Measurements from ENCODE around the gene APELA. TPM values are rescaled to one million over a fixed set of nuclear protein-coding genes. Genes with fewer than 3 reads are reported as not detected.

Gene APELA
- total and polyA plus RNA-seq, 11 donors = not detected

- TF ChIP-seq, protein P1, sequence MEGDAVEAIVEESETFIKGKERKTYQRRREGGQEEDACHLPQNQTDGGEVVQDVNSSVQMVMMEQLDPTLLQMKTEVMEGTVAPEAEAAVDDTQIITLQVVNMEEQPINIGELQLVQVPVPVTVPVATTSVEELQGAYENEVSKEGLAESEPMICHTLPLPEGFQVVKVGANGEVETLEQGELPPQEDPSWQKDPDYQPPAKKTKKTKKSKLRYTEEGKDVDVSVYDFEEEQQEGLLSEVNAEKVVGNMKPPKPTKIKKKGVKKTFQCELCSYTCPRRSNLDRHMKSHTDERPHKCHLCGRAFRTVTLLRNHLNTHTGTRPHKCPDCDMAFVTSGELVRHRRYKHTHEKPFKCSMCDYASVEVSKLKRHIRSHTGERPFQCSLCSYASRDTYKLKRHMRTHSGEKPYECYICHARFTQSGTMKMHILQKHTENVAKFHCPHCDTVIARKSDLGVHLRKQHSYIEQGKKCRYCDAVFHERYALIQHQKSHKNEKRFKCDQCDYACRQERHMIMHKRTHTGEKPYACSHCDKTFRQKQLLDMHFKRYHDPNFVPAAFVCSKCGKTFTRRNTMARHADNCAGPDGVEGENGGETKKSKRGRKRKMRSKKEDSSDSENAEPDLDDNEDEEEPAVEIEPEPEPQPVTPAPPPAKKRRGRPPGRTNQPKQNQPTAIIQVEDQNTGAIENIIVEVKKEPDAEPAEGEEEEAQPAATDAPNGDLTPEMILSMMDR (IDR thresholded peaks at IDR 0.05) = no peak
- no peak for TF ChIP-seq POLR2A (IDR thresholded peaks at IDR 0.05)
- no peak for ATAC-seq
- no peaks in the 10 kb centered on the region for H3K9me3 ChIP-seq
These were observed 13.7 kb downstream of the APELA start for GRCh38 chr4:164890691-164891090.

DNA sequence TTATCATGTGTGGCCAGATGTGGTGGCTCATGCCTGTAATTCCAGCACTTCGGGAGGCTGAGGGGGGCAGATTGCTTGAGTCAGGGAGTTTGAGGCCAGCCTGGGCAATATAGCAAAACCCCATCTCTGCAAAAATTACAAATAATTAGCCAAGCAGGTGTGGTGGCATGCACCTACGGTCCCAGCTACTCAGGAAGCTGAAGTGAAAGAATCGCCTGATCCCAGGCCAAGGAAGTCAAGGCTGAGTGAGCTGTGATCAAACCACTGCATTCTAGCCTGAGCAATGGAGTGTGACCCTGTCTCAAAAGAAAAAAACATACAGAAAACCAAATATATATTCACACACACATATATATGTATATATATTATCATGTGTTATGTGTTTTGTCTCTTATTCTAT, 15.0 kb downstream of the APELA start:
- no peak overlapping the region for H3K4me3 ChIP-seq
- H3K9me3 ChIP-seq = no peaks in the 10 kb centered on the region
- no peak for TF ChIP-seq POLR2A (IDR thresholded peaks at IDR 0.05)
- TF ChIP-seq, protein P1 (IDR thresholded peaks at IDR 0.05) = no peak
- no peak overlapping the region for H3K27ac ChIP-seq
- intact Hi-C loops (cut with DNase I) = no loop called here
- no peaks in the 10 kb centered on the region for H3K36me3 ChIP-seq
- no peaks in the 10 kb centered on the region for H3K27me3 ChIP-seq
- no peak for ATAC-seq
- WGBS, 4 donors = 71 to 83% (median 77%) methylated on average over 3 of the region's 3 CpGs
- H3K4me1 ChIP-seq = no peaks in the 10 kb centered on the region
- DNase-seq = no peak

More at GRCh38 chr4:164890691-164891090, 13.7 kb downstream of the APELA start:
- no peaks in the 10 kb centered on the region for H3K27me3 ChIP-seq
- H3K4me3 ChIP-seq = no peak overlapping the region
- WGBS, 4 donors = 67 to 81% (median 78%) methylated on average over 2 of the region's 2 CpGs
- DNase-seq = no peak
- H3K36me3 ChIP-seq = no peaks in the 10 kb centered on the region
- H3K4me1 ChIP-seq = no peaks in the 10 kb centered on the region
- H3K27ac ChIP-seq = no peak overlapping the region
- intact Hi-C loops (cut with DNase I) = no loop called here

DNA sequence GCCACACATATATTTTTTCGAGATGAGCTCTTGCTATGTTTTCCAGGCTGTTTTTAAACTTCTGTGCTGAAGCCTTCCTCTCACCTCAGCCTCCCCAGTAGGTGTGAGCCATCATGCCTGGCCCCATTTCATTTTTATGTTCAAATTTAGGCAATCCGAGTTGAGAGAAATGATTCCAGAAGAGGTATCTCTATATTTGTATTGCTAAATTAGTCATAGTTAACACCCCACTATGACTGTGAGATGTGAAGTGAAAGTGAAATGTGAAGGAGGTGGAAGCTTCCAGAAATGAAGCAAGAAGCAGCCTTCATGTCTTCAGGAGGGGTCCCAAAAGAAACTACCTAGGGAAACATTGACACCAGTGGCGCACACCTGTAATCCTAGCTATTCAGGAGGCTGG, 17.7 kb downstream of the APELA start:
- no peaks in the 10 kb centered on the region for H3K36me3 ChIP-seq
- intact Hi-C loops (cut with DNase I) = no loop called here
- 73 to 84% (median 82%) methylated on average over 3 of the region's 3 CpGs for WGBS, 4 donors

GRCh38 chr4:164902608-164903007, 25.6 kb downstream of the APELA start:
- Histone ChIP-seq H3K9me3 (no peaks in the 10 kb centered on the region), H3K4me1 (no peaks in the 10 kb centered on the region), H3K4me3 (no peak overlapping the region), H3K36me3 (no peaks in the 10 kb centered on the region), H3K27me3 (peaks cover 0 to 2% (median 0%) of the 10 kb centered on the region in 9 donors), H3K27ac (no peak overlapping the region)
- no peak for TF ChIP-seq POLR2A (IDR thresholded peaks at IDR 0.05)
- TF ChIP-seq, protein P1 (IDR thresholded peaks at IDR 0.05) = no peak
- intact Hi-C loops (cut with DNase I) = no loop called here
- DNase-seq = no peak
- no peak for ATAC-seq
- 81 to 83% (median 82%) methylated on average over 3 to 5 of the region's 5 CpGs for WGBS, 4 donors

More for the DNA sequence above, 17.7 kb downstream of the APELA start:
- ATAC-seq (no peak), DNase-seq (no peak)
- Histone ChIP-seq H3K27me3 (peaks cover 0 to 3% (median 0%) of the 10 kb centered on the region in 9 donors), H3K4me3 (no peak overlapping the region), H3K27ac (no peak overlapping the region), H3K9me3 (no peaks in the 10 kb centered on the region), H3K4me1 (no peaks in the 10 kb centered on the region)
- TF ChIP-seq, protein P1 (IDR thresholded peaks at IDR 0.05) = no peak
- no peak for TF ChIP-seq POLR2A (IDR thresholded peaks at IDR 0.05)

All from heart left ventricle (tissue), 16 donors.